Esophagus muscularis mucosa (tissue), 4 donors: ENCODE measurements around the gene NAA80. TPM values are rescaled to one million over a fixed set of nuclear protein-coding genes. Genes with fewer than 3 reads are reported as not detected.
"Not testable (repeated sequence)": the region's sequence is repeated elsewhere in the genome, so short reads cannot be mapped to it uniquely, and the experiment has no call there.

Source experiments
- DNase-seq: peaks from one replicate; pipeline ENCODE4 v3.0.0-alpha.2; 2017; ENCODE audit errors: extremely low spot score
- H3K27ac ChIP-seq, 4 donors: fragments of 200-600 bp; sonication (generic); replicated peaks in 1 of 4; 1 replicate in 3 of 4; 2 replicates in 1 of 4; pipeline ENCODE4 v1.5.1; 2016 to 2019; ENCODE audit warnings: mild to moderate bottlenecking in 1 of 4
- H3K27me3 ChIP-seq, 4 donors: fragments of 200-600 bp; sonication (generic); one replicate each; pipeline versions ENCODE4 v1.5.1 to v1.6.0; 2016 to 2019
- H3K36me3 ChIP-seq, 4 donors: fragments of 200-600 bp; sonication (generic); one replicate each; pipeline ENCODE4 v1.5.1; 2016 to 2019
- H3K4me1 ChIP-seq, 4 donors: fragments of 200-600 bp; sonication (generic); one replicate each; pipeline ENCODE4 v1.5.1; 2016 to 2019
- H3K4me3 ChIP-seq, 4 donors: fragments of 200-600 bp; sonication (generic); 1 replicate in 2 of 4; 2 replicates in 2 of 4; pipeline ENCODE4 v1.5.1; 2016 to 2019; ENCODE audit warnings: mild to moderate bottlenecking in 4 of 4, moderate library complexity in 1 of 4
- H3K9me3 ChIP-seq, 4 donors: fragments of 200-600 bp; sonication (generic); 1 replicate in 3 of 4; 2 replicates in 1 of 4; pipeline ENCODE4 v1.5.1; 2016 to 2019
- CTCF ChIP-seq, 3 experiments: fragments of 200-600 bp in 2 of 3; fragments of 450-650 bp in 1 of 3; sonication (generic) in 2 of 3; IDR thresholded peaks; one replicate each; pipeline ENCODE4 v1.5.1; 2017 to 2019; ENCODE audit warnings: antibody characterized with exemption in 3 of 3, mild to moderate bottlenecking in 2 of 3, moderate library complexity in 1 of 3
- EP300 ChIP-seq: sonication (generic); formaldehyde crosslinking; IDR thresholded peaks from one replicate; pipeline ENCODE4 v1.6.1; 2017; ENCODE audit warnings: antibody characterized with exemption
- POLR2A ChIP-seq: fragments of 450-650 bp; IDR thresholded peaks from one replicate; pipeline ENCODE4 v1.6.1; 2017; ENCODE audit warnings: antibody characterized with exemption, moderate library complexity, mild to moderate bottlenecking, low read depth
- POLR2AphosphoS5 ChIP-seq, 2 donors: sonication (generic); formaldehyde crosslinking; IDR thresholded peaks; one replicate each; pipeline ENCODE4 v1.6.1; 2017; ENCODE audit warnings: antibody characterized with exemption in 2 of 2
- whole genome bisulfite sequencing: methylation state at CpG from one replicate; pipeline ENCODE4 v1.1.5; 2018; 5-methylcytosine and 5-hydroxymethylcytosine counted together
- intact Hi-C: fragments of 100-400 bp; cut with DNase I; formaldehyde crosslinking; loops from one replicate; pipeline ENCODE4 v1.15.1; 2023
- total RNA-seq, 4 donors: library from RNA; depleted of rRNA; stranded (reverse); fragments of >200 nt; gene quantifications; one replicate each; pipeline versions ENCODE4 v1.1.0 to v1.2.1, GENCODE V29; 2016

NAA80 gene
- total RNA-seq, 4 donors from 2014 or later: 6.8 to 9.5 (median 8.0) TPM

- Histone ChIP-seq H3K27me3 (no peaks in the 10 kb centered on the region), H3K9me3 (no peaks in the 10 kb centered on the region), H3K36me3 (peaks cover 0 to 9% (median 3%) of the 10 kb centered on the region in 4 donors), H3K27ac (peak overlapping the region; percentile 93 to 100 (median 96)), H3K4me1 (peaks cover 72 to 96% (median 91%) of the 10 kb centered on the region in 4 donors), H3K4me3 (peak overlapping the region in 2 of 4 donors; percentile 11 to 30)
- TF ChIP-seq POLR2A: no peak
- TF ChIP-seq CTCF (IDR thresholded peaks at IDR 0.05): no peak
- TF ChIP-seq POLR2AphosphoS5 (IDR thresholded peaks at IDR 0.05): no peak
- no peak for TF ChIP-seq EP300
- DNase-seq: no peak
- intact Hi-C loops: no loop called here
- WGBS: 52% methylated on average over 6 of the region's 6 CpGs
These were observed 35.5 kb downstream of the NAA80 start for GRCh38 chr3:50263478-50264382.

GRCh38 chr3:50262778-50263177 lies 36.4 kb downstream of the NAA80 start:
- H3K4me1 ChIP-seq: peaks cover 63 to 94% (median 89%) of the 10 kb centered on the region in 4 donors
- intact Hi-C loops: no loop called here

GRCh38 chr3:50262200-50262599 lies 37.0 kb downstream of the NAA80 start:
- intact Hi-C loops, H3K27me3 ChIP-seq, H3K4me3 ChIP-seq, H3K9me3 ChIP-seq, DNase-seq: not testable (repeated sequence)
- peak overlapping the region; percentile 93 to 100 (median 96) for H3K27ac ChIP-seq
- peaks cover 65 to 95% (median 90%) of the 10 kb centered on the region in 4 donors for H3K4me1 ChIP-seq
- peaks cover 8 to 24% (median 18%) of the 10 kb centered on the region in 4 donors for H3K36me3 ChIP-seq
- 100% methylated on average over 4 of the region's 4 CpGs for WGBS

More at GRCh38 chr3:50262778-50263177, 36.4 kb downstream of the NAA80 start:
- DNase-seq: no peak
- Histone ChIP-seq H3K27me3 (no peaks in the 10 kb centered on the region), H3K36me3 (peaks cover 2 to 18% (median 12%) of the 10 kb centered on the region in 4 donors), H3K27ac (peak overlapping the region; percentile 93 to 100 (median 96)), H3K9me3 (no peaks in the 10 kb centered on the region), H3K4me3 (no peak overlapping the region)
- TF ChIP-seq EP300 (no peak), POLR2A (no peak), CTCF (IDR thresholded peaks at IDR 0.05) (no peak), POLR2AphosphoS5 (IDR thresholded peaks at IDR 0.05) (no peak)
- WGBS: 87% methylated on average over 7 of the region's 7 CpGs

GRCh38 chr3:50261505-50261904 lies 37.7 kb downstream of the NAA80 start:
- Histone ChIP-seq H3K36me3 (peaks cover 15 to 31% (median 25%) of the 10 kb centered on the region in 4 donors), H3K4me3 (no peak overlapping the region), H3K27me3 (no peaks in the 10 kb centered on the region), H3K27ac (peak overlapping the region; percentile 93 to 100 (median 96)), H3K4me1 (peaks cover 66 to 96% (median 88%) of the 10 kb centered on the region in 4 donors), H3K9me3 (no peaks in the 10 kb centered on the region)
- 60% methylated on average over 1 of the region's 2 CpGs for WGBS
- intact Hi-C loops: no loop called here
- DNase-seq: no peak
- TF ChIP-seq CTCF (IDR thresholded peaks at IDR 0.05): no peak
- TF ChIP-seq POLR2AphosphoS5 (IDR thresholded peaks at IDR 0.05): no peak
- no peak for TF ChIP-seq EP300

- 25% methylated on average over 2 of the region's 5 CpGs for WGBS
- no peak for TF ChIP-seq POLR2AphosphoS5 (IDR thresholded peaks at IDR 0.05)
- TF ChIP-seq EP300: no peak
- no peak for TF ChIP-seq CTCF (IDR thresholded peaks at IDR 0.05)
- no peak for TF ChIP-seq POLR2A
- Histone ChIP-seq H3K4me3 (peak overlapping the region; percentile 59 to 69 (median 64)), H3K27ac (peak overlapping the region; percentile 93 to 100 (median 96)), H3K9me3 (no peaks in the 10 kb centered on the region), H3K36me3 (peaks cover 20 to 36% (median 30%) of the 10 kb centered on the region in 4 donors), H3K27me3 (no peaks in the 10 kb centered on the region), H3K4me1 (peaks cover 66 to 95% (median 88%) of the 10 kb centered on the region in 4 donors)
- DNase-seq: no peak
- intact Hi-C loops: no loop called here
These were observed 38.2 kb downstream of the NAA80 start for GRCh38 chr3:50260942-50261441.
